SK-N-SH treated with all-trans-retinoic acid at 6 μM for 48 hours (cell line): ENCODE measurements around the gene TOX2.
A peak's percentile ranks its signal among the peaks of the same experiment; 100 is the strongest.

Experiments used
- ATAC-seq: fragments of 200-7000 bp; cut with Tn5 transposase; 3 replicates; pipeline ENCODE4 v1.9.1; 2020; ENCODE audit warnings: mild to moderate bottlenecking, moderate library complexity
- ARNTL ChIP-seq: fragments of 450-650 bp; formaldehyde crosslinking; IDR thresholded peaks from 2 replicates; pipeline ENCODE4 v1.5.0; 2020; ENCODE audit warnings: low read depth, mild to moderate bottlenecking, moderate library complexity, borderline replicate concordance
- BACH2 ChIP-seq: fragments of 250-450 bp; sonication (Bioruptor Pico); IDR thresholded peaks from 2 replicates; pipeline ENCODE4 v1.9.0; 2021; ENCODE audit warnings: mild to moderate bottlenecking, borderline replicate concordance
- CSDC2 ChIP-seq: fragments of 250-450 bp; sonication (Bioruptor Pico); IDR thresholded peaks from 2 replicates; pipeline ENCODE4 v1.5.0; 2020; ENCODE audit warnings: mild to moderate bottlenecking, moderate library complexity
- GLIS3 ChIP-seq: fragments of 250-450 bp; sonication (Bioruptor Pico); IDR thresholded peaks from 2 replicates; pipeline ENCODE4 v1.5.0; 2020; ENCODE audit warnings: mild to moderate bottlenecking, moderate library complexity
- ISL1 ChIP-seq: fragments of 250-450 bp; sonication (Bioruptor Pico); IDR thresholded peaks from 2 replicates; pipeline ENCODE4 v2.1.2; 2022; ENCODE audit warnings: mild to moderate bottlenecking, moderate library complexity
- OSR1 ChIP-seq: fragments of 250-450 bp; sonication (Bioruptor Pico); IDR thresholded peaks from 2 replicates; pipeline ENCODE4 v1.8.0; 2022; ENCODE audit warnings: moderate library complexity, mild to moderate bottlenecking, inconsistent platforms
- PPARA ChIP-seq: fragments of 250-450 bp; sonication (Bioruptor Pico); IDR thresholded peaks from 2 replicates; pipeline ENCODE4 v1.5.0; 2020; ENCODE audit warnings: mild to moderate bottlenecking, borderline replicate concordance
- RARB ChIP-seq: fragments of 250-450 bp; sonication (Bioruptor Pico); IDR thresholded peaks from 2 replicates; pipeline ENCODE4 v1.8.0; 2021; ENCODE audit warnings: mild to moderate bottlenecking, moderate library complexity
- SNAI2 ChIP-seq: fragments of 250-450 bp; sonication (Bioruptor Pico); IDR thresholded peaks from 2 replicates; pipeline ENCODE4 v1.5.0; 2020; ENCODE audit warnings: mild to moderate bottlenecking, moderate library complexity
- TCF4 ChIP-seq: fragments of 250-450 bp; sonication (Bioruptor Pico); IDR thresholded peaks from 2 replicates; pipeline ENCODE4 v1.8.0; 2021; ENCODE audit warnings: mild to moderate bottlenecking, moderate library complexity, borderline replicate concordance
- TOX ChIP-seq: fragments of 250-450 bp; sonication (Bioruptor Pico); IDR thresholded peaks from 2 replicates; pipeline ENCODE4 v1.8.0; 2021; ENCODE audit warnings: mild to moderate bottlenecking, moderate library complexity, borderline replicate concordance
- ZC3H10 ChIP-seq: fragments of 250-450 bp; sonication (Bioruptor Pico); IDR thresholded peaks from 2 replicates; pipeline ENCODE4 v1.5.1; 2021; ENCODE audit warnings: mild to moderate bottlenecking, moderate library complexity
- ZFP3 ChIP-seq: fragments of 250-450 bp; sonication (Bioruptor Pico); IDR thresholded peaks from 2 replicates; pipeline ENCODE4 v1.5.0; 2020; ENCODE audit warnings: mild to moderate bottlenecking, moderate library complexity
- ZFP30 ChIP-seq: fragments of 450-650 bp; formaldehyde crosslinking; IDR thresholded peaks from 2 replicates; pipeline ENCODE4 v1.5.0; 2022; ENCODE audit warnings: mild to moderate bottlenecking, moderate library complexity
- ZNF565 ChIP-seq: fragments of 450-650 bp; formaldehyde crosslinking; conservative IDR thresholded peaks from 2 replicates; pipeline ENCODE4 v1.5.0; 2020; ENCODE audit warnings: low read depth, mild to moderate bottlenecking, moderate library complexity
- ZNF70 ChIP-seq: fragments of 450-650 bp; formaldehyde crosslinking; IDR thresholded peaks from 2 replicates; pipeline ENCODE4 v1.5.0; 2020; ENCODE audit warnings: mild to moderate bottlenecking, moderate library complexity
- ZNF8 ChIP-seq: fragments of 450-650 bp; formaldehyde crosslinking; IDR thresholded peaks from 2 replicates; pipeline ENCODE4 v1.5.0; 2020; ENCODE audit warnings: mild to moderate bottlenecking, moderate library complexity
- TF ChIP-seq, protein P1 (sequence below): fragments of 250-450 bp; sonication (Bioruptor Pico); IDR thresholded peaks from 2 replicates; pipeline ENCODE4 v1.8.0; 2020; ENCODE audit warnings: mild to moderate bottlenecking, moderate library complexity, borderline replicate concordance
- TF ChIP-seq, protein P2 (sequence below): fragments of 250-450 bp; sonication (Bioruptor Pico); IDR thresholded peaks from 2 replicates; pipeline ENCODE4 v1.5.1; 2021; ENCODE audit warnings: mild to moderate bottlenecking, moderate library complexity
- TF ChIP-seq, protein P3 (sequence below): fragments of 250-450 bp; sonication (Bioruptor Pico); IDR thresholded peaks from 2 replicates; pipeline ENCODE4 v1.5.1; 2020; ENCODE audit warnings: low read depth, mild to moderate bottlenecking, moderate library complexity
- TF ChIP-seq, protein P4 (sequence below): fragments of 250-450 bp; sonication (Bioruptor Pico); IDR thresholded peaks from 2 replicates; pipeline ENCODE4 v1.8.0; 2021; ENCODE audit warnings: low read depth, mild to moderate bottlenecking, moderate library complexity, borderline replicate concordance

Gene TOX2

DNA sequence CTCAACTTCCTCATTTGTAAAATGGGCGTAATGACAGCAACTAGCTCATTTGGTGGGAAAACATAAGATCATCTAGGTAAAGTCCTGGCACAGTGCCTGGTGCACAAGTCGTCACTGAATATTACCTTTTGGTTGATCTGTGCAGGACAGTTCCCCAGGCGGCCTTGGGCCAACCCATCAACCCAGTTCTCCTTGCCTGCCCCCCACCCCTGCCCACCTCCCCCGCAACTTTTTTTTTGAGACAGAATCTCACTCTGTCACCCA is 173.1 kb downstream of the TOX2 start:
- ATAC-seq: no peak

DNA sequence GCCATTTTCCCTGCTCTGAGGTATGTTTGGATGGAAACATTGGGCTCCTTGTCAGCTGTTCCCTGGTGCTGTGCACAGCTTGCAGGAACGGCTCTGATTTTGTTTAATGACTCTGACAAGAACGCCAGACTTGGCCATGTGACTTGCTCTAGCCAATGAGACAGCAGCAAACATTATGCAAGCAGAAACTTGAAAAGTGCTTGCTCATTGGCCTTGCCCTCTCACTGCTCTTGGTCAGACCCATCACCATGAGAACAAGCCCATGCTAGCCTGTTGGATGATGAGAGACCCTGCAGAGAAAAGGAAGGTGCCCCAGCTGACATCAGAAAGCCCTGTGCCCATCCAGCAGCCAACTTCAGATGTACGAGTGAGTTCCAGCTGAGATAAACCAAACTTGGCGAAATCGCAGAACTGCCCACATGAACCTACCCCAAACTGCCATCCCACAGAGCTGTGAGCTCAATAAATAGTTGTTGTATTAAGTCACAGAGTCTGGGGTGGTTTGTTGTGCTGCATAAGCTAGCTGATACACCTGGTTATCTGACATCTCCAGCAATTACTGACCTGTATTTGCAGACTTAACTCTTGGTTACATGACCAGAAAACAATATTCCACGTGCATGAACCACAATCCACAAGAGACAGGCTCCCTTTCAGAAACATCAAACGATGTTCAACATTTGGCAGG is 175.5 kb downstream of the TOX2 start:
- ATAC-seq: peak; percentile 58
- TF ChIP-seq, protein P1, sequence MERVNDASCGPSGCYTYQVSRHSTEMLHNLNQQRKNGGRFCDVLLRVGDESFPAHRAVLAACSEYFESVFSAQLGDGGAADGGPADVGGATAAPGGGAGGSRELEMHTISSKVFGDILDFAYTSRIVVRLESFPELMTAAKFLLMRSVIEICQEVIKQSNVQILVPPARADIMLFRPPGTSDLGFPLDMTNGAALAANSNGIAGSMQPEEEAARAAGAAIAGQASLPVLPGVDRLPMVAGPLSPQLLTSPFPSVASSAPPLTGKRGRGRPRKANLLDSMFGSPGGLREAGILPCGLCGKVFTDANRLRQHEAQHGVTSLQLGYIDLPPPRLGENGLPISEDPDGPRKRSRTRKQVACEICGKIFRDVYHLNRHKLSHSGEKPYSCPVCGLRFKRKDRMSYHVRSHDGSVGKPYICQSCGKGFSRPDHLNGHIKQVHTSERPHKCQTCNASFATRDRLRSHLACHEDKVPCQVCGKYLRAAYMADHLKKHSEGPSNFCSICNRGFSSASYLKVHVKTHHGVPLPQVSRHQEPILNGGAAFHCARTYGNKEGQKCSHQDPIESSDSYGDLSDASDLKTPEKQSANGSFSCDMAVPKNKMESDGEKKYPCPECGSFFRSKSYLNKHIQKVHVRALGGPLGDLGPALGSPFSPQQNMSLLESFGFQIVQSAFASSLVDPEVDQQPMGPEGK (CRISPR knock-in tag): no peak
- no peak for TF ChIP-seq ZFP30 (CRISPR knock-in tag)
- TF ChIP-seq ZFP3 (CRISPR knock-in tag): no peak
- TF ChIP-seq OSR1 (CRISPR knock-in tag): no peak
- TF ChIP-seq CSDC2 (CRISPR knock-in tag): no peak
- no peak for TF ChIP-seq PPARA (CRISPR knock-in tag)
- TF ChIP-seq ZNF565 (CRISPR knock-in tag): no peak
- TF ChIP-seq TCF4 (CRISPR knock-in tag): no peak
- TF ChIP-seq ISL1: no peak
- TF ChIP-seq ZC3H10 (CRISPR knock-in tag): no peak
- TF ChIP-seq, protein P2, sequence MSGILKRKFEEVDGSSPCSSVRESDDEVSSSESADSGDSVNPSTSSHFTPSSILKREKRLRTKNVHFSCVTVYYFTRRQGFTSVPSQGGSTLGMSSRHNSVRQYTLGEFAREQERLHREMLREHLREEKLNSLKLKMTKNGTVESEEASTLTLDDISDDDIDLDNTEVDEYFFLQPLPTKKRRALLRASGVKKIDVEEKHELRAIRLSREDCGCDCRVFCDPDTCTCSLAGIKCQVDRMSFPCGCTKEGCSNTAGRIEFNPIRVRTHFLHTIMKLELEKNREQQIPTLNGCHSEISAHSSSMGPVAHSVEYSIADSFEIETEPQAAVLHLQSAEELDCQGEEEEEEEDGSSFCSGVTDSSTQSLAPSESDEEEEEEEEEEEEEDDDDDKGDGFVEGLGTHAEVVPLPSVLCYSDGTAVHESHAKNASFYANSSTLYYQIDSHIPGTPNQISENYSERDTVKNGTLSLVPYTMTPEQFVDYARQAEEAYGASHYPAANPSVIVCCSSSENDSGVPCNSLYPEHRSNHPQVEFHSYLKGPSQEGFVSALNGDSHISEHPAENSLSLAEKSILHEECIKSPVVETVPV (CRISPR knock-in tag): no peak
- TF ChIP-seq ZNF70 (CRISPR knock-in tag): no peak
- TF ChIP-seq ZNF8 (CRISPR knock-in tag): no peak
- TF ChIP-seq TOX: no peak
- TF ChIP-seq GLIS3: no peak
- TF ChIP-seq SNAI2: no peak
- TF ChIP-seq ARNTL: no peak
- TF ChIP-seq, protein P3, sequence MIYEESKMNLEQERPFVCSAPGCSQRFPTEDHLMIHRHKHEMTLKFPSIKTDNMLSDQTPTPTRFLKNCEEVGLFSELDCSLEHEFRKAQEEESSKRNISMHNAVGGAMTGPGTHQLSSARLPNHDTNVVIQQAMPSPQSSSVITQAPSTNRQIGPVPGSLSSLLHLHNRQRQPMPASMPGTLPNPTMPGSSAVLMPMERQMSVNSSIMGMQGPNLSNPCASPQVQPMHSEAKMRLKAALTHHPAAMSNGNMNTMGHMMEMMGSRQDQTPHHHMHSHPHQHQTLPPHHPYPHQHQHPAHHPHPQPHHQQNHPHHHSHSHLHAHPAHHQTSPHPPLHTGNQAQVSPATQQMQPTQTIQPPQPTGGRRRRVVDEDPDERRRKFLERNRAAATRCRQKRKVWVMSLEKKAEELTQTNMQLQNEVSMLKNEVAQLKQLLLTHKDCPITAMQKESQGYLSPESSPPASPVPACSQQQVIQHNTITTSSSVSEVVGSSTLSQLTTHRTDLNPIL (CRISPR knock-in tag): no peak

More for the DNA sequence above, 173.1 kb downstream of the TOX2 start:
- TF ChIP-seq ZFP3 (CRISPR knock-in tag): no peak
- TF ChIP-seq, protein P4, sequence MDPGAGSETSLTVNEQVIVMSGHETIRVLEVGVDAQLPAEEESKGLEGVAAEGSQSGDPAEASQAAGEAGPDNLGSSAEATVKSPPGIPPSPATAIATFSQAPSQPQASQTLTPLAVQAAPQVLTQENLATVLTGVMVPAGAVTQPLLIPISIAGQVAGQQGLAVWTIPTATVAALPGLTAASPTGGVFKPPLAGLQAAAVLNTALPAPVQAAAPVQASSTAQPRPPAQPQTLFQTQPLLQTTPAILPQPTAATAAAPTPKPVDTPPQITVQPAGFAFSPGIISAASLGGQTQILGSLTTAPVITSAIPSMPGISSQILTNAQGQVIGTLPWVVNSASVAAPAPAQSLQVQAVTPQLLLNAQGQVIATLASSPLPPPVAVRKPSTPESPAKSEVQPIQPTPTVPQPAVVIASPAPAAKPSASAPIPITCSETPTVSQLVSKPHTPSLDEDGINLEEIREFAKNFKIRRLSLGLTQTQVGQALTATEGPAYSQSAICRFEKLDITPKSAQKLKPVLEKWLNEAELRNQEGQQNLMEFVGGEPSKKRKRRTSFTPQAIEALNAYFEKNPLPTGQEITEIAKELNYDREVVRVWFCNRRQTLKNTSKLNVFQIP (CRISPR knock-in tag): no peak
- no peak for TF ChIP-seq GLIS3
- TF ChIP-seq, protein P1 (CRISPR knock-in tag): no peak
- no peak for TF ChIP-seq TOX
- no peak for TF ChIP-seq TCF4 (CRISPR knock-in tag)

DNA sequence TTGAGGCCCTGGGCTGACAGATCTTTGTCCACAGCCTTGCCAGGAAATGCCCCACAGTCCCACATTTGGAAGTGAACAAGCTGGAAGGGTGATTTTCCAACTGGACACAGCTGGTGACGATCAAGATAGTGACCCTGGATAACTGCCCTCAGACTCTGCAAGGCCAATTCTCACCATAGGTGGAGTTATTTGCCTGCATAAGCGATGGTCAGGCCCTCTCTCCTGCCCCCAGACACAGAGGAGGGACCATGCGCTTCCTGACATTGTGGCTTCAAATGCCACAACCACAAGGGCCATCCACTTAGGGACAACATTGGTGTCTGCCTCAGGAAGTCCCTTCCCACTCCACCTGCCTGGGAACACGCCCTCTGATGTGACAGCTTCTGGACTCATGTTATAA is 176.4 kb downstream of the TOX2 start:
- ATAC-seq: no peak
- TF ChIP-seq BACH2 (no peak), RARB (no peak), ZFP3 (CRISPR knock-in tag) (no peak), ZC3H10 (CRISPR knock-in tag) (no peak), ISL1 (no peak), PPARA (CRISPR knock-in tag) (no peak), CSDC2 (CRISPR knock-in tag) (no peak), SNAI2 (no peak), ZNF565 (CRISPR knock-in tag) (no peak), TOX (no peak), ARNTL (no peak), TCF4 (CRISPR knock-in tag) (no peak)
- TF ChIP-seq, protein P3 (CRISPR knock-in tag): no peak
- TF ChIP-seq, protein P1 (CRISPR knock-in tag): no peak
- TF ChIP-seq, protein P2 (CRISPR knock-in tag): no peak
- TF ChIP-seq, protein P4 (CRISPR knock-in tag): no peak
